ENCODE measurements around the gene EFCAB12. TPM values are rescaled to one million over a fixed set of nuclear protein-coding genes. Genes with fewer than 3 reads are reported as not detected.

Gene EFCAB12
- total RNA-seq, 2 donors from 2014 or later: 0.33 to 0.73 TPM

DNA sequence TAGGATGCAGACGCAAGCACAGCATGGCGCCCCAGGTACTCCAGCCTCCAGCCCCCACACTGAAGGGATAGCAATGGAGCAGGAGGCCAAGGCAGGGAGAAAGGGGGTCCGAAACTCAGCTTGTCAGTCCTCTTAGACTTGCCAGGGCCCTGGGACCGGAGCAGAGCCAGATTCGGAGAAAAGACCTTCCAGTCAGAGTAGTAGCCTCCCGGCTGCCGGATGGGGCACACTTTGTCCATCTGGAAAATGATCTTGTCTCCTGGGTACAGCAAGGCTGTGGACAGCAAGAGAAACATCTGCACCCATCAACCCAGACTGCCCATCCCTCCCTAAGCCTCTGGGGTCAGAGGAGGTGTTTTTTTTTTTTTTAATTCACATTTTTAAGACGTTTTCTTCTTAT is 24.3 kb downstream of the EFCAB12 start:
- WGBS, 2 experiments (ENCODE audit: insufficient coverage in 1 of 2, insufficient read length in 1 of 2): 94 to 100% methylated on average over 2 to 7 of the region's 8 CpGs
- no peaks in the 10 kb centered on the region for H3K9me3 Mint-ChIP-seq
- no peak overlapping the region for H3K4me3 Mint-ChIP-seq
- no peak for DNase-seq
- H3K27me3 Mint-ChIP-seq (ENCODE audit: insufficient read depth): no peaks in the 10 kb centered on the region
- Histone ChIP-seq H3K36me3 (ENCODE audit: control insufficient read depth, insufficient read depth, low read length) (no peaks in the 10 kb centered on the region), H3K4me1 (ENCODE audit: control insufficient read depth, insufficient read depth, low read length) (no peaks in the 10 kb centered on the region), H3K4me3 (ENCODE audit: low read length) (no peak overlapping the region), H3K9me3 (ENCODE audit: control insufficient read depth, low read length) (no peaks in the 10 kb centered on the region), H3K27me3 (ENCODE audit: control insufficient read depth, insufficient read depth, low read length, poor library complexity, severe bottlenecking) (no peaks in the 10 kb centered on the region), H3K27ac (ENCODE audit: low read depth, low read length) (no peak overlapping the region), H3K9ac (ENCODE audit: extremely low read depth, low read length, poor library complexity, severe bottlenecking) (no peak overlapping the region)
- TF ChIP-seq CTCF (conservative IDR thresholded peaks at IDR 0.05): no peak
- no peak overlapping the region for H3K27ac Mint-ChIP-seq
- no peaks in the 10 kb centered on the region for H3K4me1 Mint-ChIP-seq
- H3K36me3 Mint-ChIP-seq (ENCODE audit: low read depth): no peaks in the 10 kb centered on the region

GRCh38 chr3:129403450-129403849 is 25.0 kb downstream of the EFCAB12 start:
- Histone ChIP-seq H3K4me3 (ENCODE audit: low read length) (no peak overlapping the region), H3K27me3 (ENCODE audit: control insufficient read depth, insufficient read depth, low read length, poor library complexity, severe bottlenecking) (no peaks in the 10 kb centered on the region), H3K27ac (ENCODE audit: low read depth, low read length) (no peak overlapping the region), H3K9ac (ENCODE audit: extremely low read depth, low read length, poor library complexity, severe bottlenecking) (no peak overlapping the region), H3K36me3 (ENCODE audit: control insufficient read depth, insufficient read depth, low read length) (no peaks in the 10 kb centered on the region), H3K9me3 (ENCODE audit: control insufficient read depth, low read length) (no peaks in the 10 kb centered on the region), H3K4me1 (ENCODE audit: control insufficient read depth, insufficient read depth, low read length) (no peaks in the 10 kb centered on the region)
- H3K36me3 Mint-ChIP-seq (ENCODE audit: low read depth): no peaks in the 10 kb centered on the region
- no peak for TF ChIP-seq CTCF (conservative IDR thresholded peaks at IDR 0.05)
- H3K27me3 Mint-ChIP-seq (ENCODE audit: insufficient read depth): no peaks in the 10 kb centered on the region
- no peaks in the 10 kb centered on the region for H3K9me3 Mint-ChIP-seq
- WGBS, 2 experiments (ENCODE audit: insufficient coverage in 1 of 2, insufficient read length in 1 of 2): 88 to 96% methylated on average over 5 to 7 of the region's 7 CpGs
- no peak overlapping the region for H3K4me3 Mint-ChIP-seq
- peaks cover 4% of the 10 kb centered on the region for H3K4me1 Mint-ChIP-seq
- DNase-seq: no peak
- no peak overlapping the region for H3K27ac Mint-ChIP-seq

DNA sequence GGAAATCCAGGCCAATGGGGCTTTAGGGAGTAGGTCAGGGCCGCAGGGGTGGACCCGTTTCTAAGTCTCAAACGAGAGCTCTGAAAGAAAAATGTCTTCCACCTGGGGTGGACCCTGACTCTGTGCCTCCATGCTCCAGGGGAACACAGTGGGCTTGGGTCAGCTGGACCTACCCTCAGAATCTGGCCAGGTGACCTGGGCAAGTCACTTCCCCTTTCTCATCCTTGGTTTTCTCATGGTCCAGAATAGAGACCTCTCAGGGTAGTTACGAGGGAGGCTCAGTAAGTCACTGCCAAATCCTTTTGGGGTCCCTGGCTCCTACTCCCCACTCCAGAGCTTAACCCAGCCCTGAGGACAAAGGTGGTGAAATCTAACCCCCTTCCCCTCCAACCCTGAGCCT is 25.8 kb downstream of the EFCAB12 start:
- no peak for DNase-seq
- H3K9me3 ChIP-seq (ENCODE audit: control insufficient read depth, low read length): no peaks in the 10 kb centered on the region
- Mint-ChIP-seq H3K9me3 (no peaks in the 10 kb centered on the region), H3K4me3 (no peak overlapping the region), H3K36me3 (ENCODE audit: low read depth) (no peaks in the 10 kb centered on the region), H3K27ac (no peak overlapping the region), H3K4me1 (peaks cover 9% of the 10 kb centered on the region), H3K27me3 (ENCODE audit: insufficient read depth) (no peaks in the 10 kb centered on the region)
- no peak overlapping the region for H3K4me3 ChIP-seq (ENCODE audit: low read length)
- no peak overlapping the region for H3K9ac ChIP-seq (ENCODE audit: extremely low read depth, low read length, poor library complexity, severe bottlenecking)
- no peaks in the 10 kb centered on the region for H3K27me3 ChIP-seq (ENCODE audit: control insufficient read depth, insufficient read depth, low read length, poor library complexity, severe bottlenecking)
- H3K36me3 ChIP-seq (ENCODE audit: control insufficient read depth, insufficient read depth, low read length): peaks cover under 1% of the 10 kb centered on the region
- TF ChIP-seq CTCF (conservative IDR thresholded peaks at IDR 0.05): no peak
- WGBS, 2 experiments (ENCODE audit: insufficient coverage in 1 of 2, insufficient read length in 1 of 2): 90% methylated on average over 4 of the region's 4 CpGs; no CpG with 5 or more reads in 1 of the 2 experiments
- no peaks in the 10 kb centered on the region for H3K4me1 ChIP-seq (ENCODE audit: control insufficient read depth, insufficient read depth, low read length)
- H3K27ac ChIP-seq (ENCODE audit: low read depth, low read length): no peak overlapping the region
